ENCODE data around the gene OSBPL2.

Gene OSBPL2

GRCh38 chr20:62220666-62221568 lies 17.4 kb upstream of the OSBPL2 start:
- TF ChIP-seq CTCF (IDR thresholded peaks at IDR 0.05; ENCODE audit: control extremely low read depth, extremely low read depth, low read depth, missing control alignments) = no peak
- POLR2A ChIA-PET = no interaction called here
- DNase-seq (ENCODE audit: extremely low spot score) = no peak
- CTCF ChIA-PET = no interaction called here

GRCh38 chr20:62222266-62222850 lies 16.0 kb upstream of the OSBPL2 start:
- DNase-seq (ENCODE audit: extremely low spot score) = no peak
- no peak for TF ChIP-seq CTCF (IDR thresholded peaks at IDR 0.05; ENCODE audit: control extremely low read depth, extremely low read depth, low read depth, missing control alignments)
- ChIA-PET POLR2A (no interaction called here), CTCF (no interaction called here)

- ChIA-PET CTCF (no interaction called here), POLR2A (no interaction called here)
- DNase-seq (ENCODE audit: extremely low spot score) = no peak
- TF ChIP-seq CTCF (IDR thresholded peaks at IDR 0.05; ENCODE audit: control extremely low read depth, extremely low read depth, low read depth, missing control alignments) = no peak
These were observed 15.3 kb upstream of the OSBPL2 start for GRCh38 chr20:62222972-62223371.

GRCh38 chr20:62223571-62223970 lies 14.8 kb upstream of the OSBPL2 start:
- TF ChIP-seq CTCF (IDR thresholded peaks at IDR 0.05; ENCODE audit: control extremely low read depth, extremely low read depth, low read depth, missing control alignments) = no peak
- POLR2A ChIA-PET = no interaction called here
- CTCF ChIA-PET = no interaction called here
- DNase-seq (ENCODE audit: extremely low spot score) = no peak

GRCh38 chr20:62224113-62224855 lies 14.0 kb upstream of the OSBPL2 start:
- no peak for TF ChIP-seq CTCF (IDR thresholded peaks at IDR 0.05; ENCODE audit: control extremely low read depth, extremely low read depth, low read depth, missing control alignments)
- CTCF ChIA-PET = no interaction called here
- POLR2A ChIA-PET = no interaction called here
- DNase-seq (ENCODE audit: extremely low spot score) = no peak

GRCh38 chr20:62225026-62225425 lies 13.3 kb upstream of the OSBPL2 start:
- ChIA-PET CTCF (no interaction called here), POLR2A (no interaction called here)
- no peak for TF ChIP-seq CTCF (IDR thresholded peaks at IDR 0.05; ENCODE audit: control extremely low read depth, extremely low read depth, low read depth, missing control alignments)
- DNase-seq (ENCODE audit: extremely low spot score) = no peak

All from GM10248 (cell line).